Fibroblast of pulmonary artery (primary cell): ENCODE data around the gene TAF8.
A peak's percentile ranks its signal among the peaks of the same experiment; 100 is the strongest.

Experiments
- DNase-seq: peaks from one replicate; pipeline ENCODE4 v3.0.0-alpha.2; 2010; ENCODE audit warnings: low read depth
- H3K4me3 ChIP-seq: replicated peaks from 2 replicates; pipeline ENCODE4 v1.5.1; 2011; ENCODE audit warnings: low read depth, mild to moderate bottlenecking, control low read depth, low read length, moderate library complexity
- TF ChIP-seq, protein P1 (sequence below): IDR thresholded peaks from 2 replicates; pipeline ENCODE4 v1.5.1; 2011; ENCODE audit warnings: mild to moderate bottlenecking, control low read depth, low read length, inconsistent platforms; ENCODE audit errors: missing control alignments

The TAF8 gene

GRCh38 chr6:42047790-42048405 lies 2.4 kb upstream of the TAF8 start:
- peak overlapping the region; percentile 93 for H3K4me3 ChIP-seq
- TF ChIP-seq, protein P1, sequence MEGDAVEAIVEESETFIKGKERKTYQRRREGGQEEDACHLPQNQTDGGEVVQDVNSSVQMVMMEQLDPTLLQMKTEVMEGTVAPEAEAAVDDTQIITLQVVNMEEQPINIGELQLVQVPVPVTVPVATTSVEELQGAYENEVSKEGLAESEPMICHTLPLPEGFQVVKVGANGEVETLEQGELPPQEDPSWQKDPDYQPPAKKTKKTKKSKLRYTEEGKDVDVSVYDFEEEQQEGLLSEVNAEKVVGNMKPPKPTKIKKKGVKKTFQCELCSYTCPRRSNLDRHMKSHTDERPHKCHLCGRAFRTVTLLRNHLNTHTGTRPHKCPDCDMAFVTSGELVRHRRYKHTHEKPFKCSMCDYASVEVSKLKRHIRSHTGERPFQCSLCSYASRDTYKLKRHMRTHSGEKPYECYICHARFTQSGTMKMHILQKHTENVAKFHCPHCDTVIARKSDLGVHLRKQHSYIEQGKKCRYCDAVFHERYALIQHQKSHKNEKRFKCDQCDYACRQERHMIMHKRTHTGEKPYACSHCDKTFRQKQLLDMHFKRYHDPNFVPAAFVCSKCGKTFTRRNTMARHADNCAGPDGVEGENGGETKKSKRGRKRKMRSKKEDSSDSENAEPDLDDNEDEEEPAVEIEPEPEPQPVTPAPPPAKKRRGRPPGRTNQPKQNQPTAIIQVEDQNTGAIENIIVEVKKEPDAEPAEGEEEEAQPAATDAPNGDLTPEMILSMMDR, result no peak
- DNase-seq, result no peak

DNA sequence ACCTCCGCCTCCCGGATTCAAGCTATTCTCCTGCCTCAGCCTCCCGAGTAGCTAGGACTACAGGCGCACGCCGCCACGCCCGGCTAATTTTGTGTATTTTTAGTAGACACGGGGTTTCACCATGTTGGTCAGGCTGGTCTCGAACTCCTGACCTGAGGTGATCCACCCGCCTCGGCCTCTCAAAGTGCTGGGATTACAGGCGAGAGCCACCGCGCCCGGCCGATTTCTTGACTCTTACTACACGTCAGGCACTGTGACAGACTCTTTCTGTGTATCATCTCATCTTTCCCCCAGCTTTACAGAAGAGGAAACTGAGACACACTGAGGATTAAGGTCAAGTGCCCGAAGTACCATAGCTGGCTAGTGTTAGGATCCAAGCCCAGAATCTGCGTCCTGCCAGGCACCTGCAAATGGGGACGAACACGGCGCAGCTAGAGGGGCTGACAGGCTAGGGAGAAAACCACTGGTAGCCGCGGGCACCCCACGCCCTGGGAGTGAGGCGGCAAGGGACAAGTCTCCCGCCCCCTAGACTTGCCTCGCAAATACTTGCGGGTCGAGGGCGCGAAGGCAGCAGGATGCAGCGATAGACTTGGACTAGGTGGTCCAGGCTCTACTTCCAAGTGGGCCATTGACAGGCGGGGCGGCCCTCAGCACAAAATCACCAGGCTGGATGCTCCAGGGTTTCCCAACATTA lies 1.1 kb upstream of the TAF8 start:
- TF ChIP-seq, protein P1, result no peak
- peak overlapping the region; percentile 93 for H3K4me3 ChIP-seq
- no peak for DNase-seq

GRCh38 chr6:42049948-42050296 lies 402 bp upstream of the TAF8 start:
- peak overlapping the region; percentile 82 for H3K4me3 ChIP-seq
- TF ChIP-seq, protein P1, result no peak
- DNase-seq, result no peak

GRCh38 chr6:42051268-42051653 lies 937 bp downstream of the TAF8 start:
- H3K4me3 ChIP-seq, result peak overlapping the region; percentile 82
- TF ChIP-seq, protein P1, result no peak
- DNase-seq, result no peak

GRCh38 chr6:42053601-42054000 lies 3.3 kb downstream of the TAF8 start:
- no peak for DNase-seq
- TF ChIP-seq, protein P1, result no peak
- H3K4me3 ChIP-seq, result no peak overlapping the region

DNA sequence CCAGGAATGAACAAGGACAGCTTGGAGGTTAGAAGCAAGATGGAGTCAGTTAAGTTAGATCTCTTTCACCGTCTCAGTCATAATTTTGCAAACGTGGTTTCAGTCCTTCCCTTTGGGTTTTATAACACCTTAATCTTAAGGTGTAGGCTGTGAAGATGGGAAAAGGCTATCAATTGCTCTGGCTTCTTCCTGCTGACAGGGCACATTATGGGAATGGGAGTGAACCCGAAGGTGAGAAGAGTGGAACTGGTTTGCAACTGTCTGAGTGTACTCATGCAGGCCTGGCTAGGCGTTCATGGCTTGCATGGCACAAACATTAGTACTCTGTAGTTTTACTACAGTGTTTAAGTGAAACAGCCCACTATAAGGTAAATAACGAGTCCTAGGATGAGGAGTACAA lies 9.4 kb downstream of the TAF8 start:
- no peak for DNase-seq
- no peak overlapping the region for H3K4me3 ChIP-seq
- TF ChIP-seq, protein P1, result no peak
